A549 (cell line): Measurements from ENCODE around the gene SUGP2. TPM values are rescaled to one million over a fixed set of nuclear protein-coding genes. Genes with fewer than 3 reads are reported as not detected.
A peak's percentile ranks its signal among the peaks of the same experiment; 100 is the strongest.

Source experiments
- ATAC-seq, 2 experiments: fragments of 200-7000 bp in 1 of 2; fragments of >200 bp in 1 of 2; cut with Nextera tagmentation in 1 of 2; cut with Tn5 transposase in 1 of 2; 3 replicates each; pipeline versions ENCODE4 v1.8.0 to v1.9.1; 2018 to 2020; ENCODE audit warnings: mild to moderate bottlenecking in 1 of 2, moderate library complexity in 1 of 2
- CTCF ChIA-PET: fragments of 300-600 bp; sonication (Branson Sonifier 250); formaldehyde crosslinking; extraction: SDS; loops from one replicate; lab custom pipeline; 2021; ENCODE audit warnings: antibody characterized with exemption, inconsistent platforms; lab: Yijun Ruan, JAX
- POLR2A ChIA-PET: fragments of 350-600 bp; formaldehyde crosslinking; extraction: SDS; loops from one replicate; lab custom pipeline; 2021; ENCODE audit warnings: antibody characterized with exemption, inconsistent platforms; lab: Yijun Ruan, JAX
- DNase-seq, 2 experiments: peaks; one replicate each; pipeline versions ENCODE4 v3.0.0 to v3.0.0-alpha.2; 2011 to 2016; ENCODE audit warnings: low read depth in 1 of 2, low spot score in 1 of 2
- FAIRE-seq: peaks from 2 replicates; lab custom pipeline; 2011; peaks lifted over from hg19 to GRCh38; lab: Jason Lieb, UNC
- H3K27ac ChIP-seq, 2 experiments: fragments of >200 bp; sonication (Bioruptor Twin); formaldehyde crosslinking; 3 replicates each; pipeline ENCODE4 v1.5.1; 2016 to 2017
- H3K4me1 ChIP-seq: fragments of >200 bp; sonication (Bioruptor Twin); formaldehyde crosslinking; 3 replicates; pipeline ENCODE4 v1.6.1; 2016
- H3K4me2 ChIP-seq: fragments of >200 bp; sonication (Bioruptor Twin); formaldehyde crosslinking; 3 replicates; pipeline ENCODE4 v1.6.1; 2016
- H3K4me3 ChIP-seq: fragments of >200 bp; sonication (Bioruptor Twin); formaldehyde crosslinking; 3 replicates; pipeline ENCODE4 v1.5.1; 2016
- H3K9me3 ChIP-seq: fragments of >200 bp; sonication (Bioruptor Twin); formaldehyde crosslinking; 3 replicates; pipeline ENCODE4 v1.6.1; 2016
- ATOH8 ChIP-seq: fragments of 250-450 bp; sonication (Bioruptor Pico); IDR thresholded peaks from 2 replicates; pipeline ENCODE4 v1.5.0; 2020; ENCODE audit warnings: low read depth, mild to moderate bottlenecking, moderate library complexity
- CBX2 ChIP-seq: fragments of 200-600 bp; sonication (generic); IDR thresholded peaks from 2 replicates; pipeline ENCODE4 v1.6.1; 2016; ENCODE audit warnings: low read depth, mild to moderate bottlenecking, borderline replicate concordance
- CBX8 ChIP-seq: fragments of 200-600 bp; sonication (generic); IDR thresholded peaks from 2 replicates; pipeline ENCODE4 v1.6.1; 2016
- CHD4 ChIP-seq: fragments of 200-600 bp; sonication (generic); IDR thresholded peaks from 2 replicates; pipeline ENCODE4 v1.6.1; 2016; ENCODE audit warnings: antibody characterized with exemption, mild to moderate bottlenecking, borderline replicate concordance
- FOSL2 ChIP-seq, 2 experiments: fragments of 450-650 bp in 1 of 2; fragments of >200 bp in 1 of 2; sonication (Bioruptor Twin) in 1 of 2; formaldehyde crosslinking; IDR thresholded peaks; 2 replicates each; pipeline versions ENCODE4 v1.5.0 to v1.6.1; 2016 to 2020; ENCODE audit warnings: mild to moderate bottlenecking in 1 of 2, moderate library complexity in 1 of 2
- GATA3 ChIP-seq: IDR thresholded peaks from 2 replicates; pipeline ENCODE4 v1.6.1; 2012; ENCODE audit warnings: borderline replicate concordance
- JUNB ChIP-seq: fragments of >200 bp; sonication (Bioruptor Twin); formaldehyde crosslinking; IDR thresholded peaks from 2 replicates; pipeline ENCODE4 v1.6.1; 2016
- MAFK ChIP-seq: fragments of 450-650 bp; IDR thresholded peaks from 2 replicates; pipeline ENCODE4 v1.6.1; 2014; ENCODE audit not compliant: partially characterized antibody
- SMC3 ChIP-seq: fragments of >200 bp; sonication (Bioruptor Twin); formaldehyde crosslinking; IDR thresholded peaks from 3 replicates; pipeline ENCODE4 v1.6.1; 2018; ENCODE audit warnings: inconsistent platforms
- TFCP2L1 ChIP-seq: fragments of 250-450 bp; sonication (Bioruptor Pico); IDR thresholded peaks from 2 replicates; pipeline ENCODE4 v1.5.0; 2021; ENCODE audit warnings: mild to moderate bottlenecking
- WGBS: methylation state at CpG from one replicate; pipeline ENCODE4 v1.1.6; 2017; ENCODE audit errors: missing lambda C conversion rate; 5-methylcytosine and 5-hydroxymethylcytosine counted together
- polyA plus RNA-seq, 4 experiments: library from polyadenylated mRNA; depleted of rRNA in 3 of 4; stranded (reverse); fragments of >200 nt; fragmentation: RNase III in 1 of 4; extraction: RNeasy Plus Mini Kit Qiagen cat#74134 plus additional on column Dnase treatment in 1 of 4; gene quantifications; 2 replicates in 3 of 4; 3 replicates in 1 of 4; pipeline ENCODE4 v1.2.3, GENCODE V29; 2011 to 2017
- TF ChIP-seq, protein P1 (sequence below): fragments of >200 bp; sonication (Bioruptor Twin); formaldehyde crosslinking; IDR thresholded peaks from 3 replicates; pipeline ENCODE4 v1.6.1; 2016
- TF ChIP-seq, protein P2 (sequence below): fragments of 200-600 bp; sonication (generic); IDR thresholded peaks from 2 replicates; pipeline ENCODE4 v1.6.1; 2016; ENCODE audit warnings: antibody characterized with exemption, mild to moderate bottlenecking, moderate library complexity

The SUGP2 gene
- polyA plus RNA-seq, 2 of the 4 experiments (the other 2 are of a cell fraction) = 42.4 to 43.9 TPM

GRCh38 chr19:18969931-18970659 lies 63.2 kb downstream of the SUGP2 start (continued):
- TF ChIP-seq, protein P1, sequence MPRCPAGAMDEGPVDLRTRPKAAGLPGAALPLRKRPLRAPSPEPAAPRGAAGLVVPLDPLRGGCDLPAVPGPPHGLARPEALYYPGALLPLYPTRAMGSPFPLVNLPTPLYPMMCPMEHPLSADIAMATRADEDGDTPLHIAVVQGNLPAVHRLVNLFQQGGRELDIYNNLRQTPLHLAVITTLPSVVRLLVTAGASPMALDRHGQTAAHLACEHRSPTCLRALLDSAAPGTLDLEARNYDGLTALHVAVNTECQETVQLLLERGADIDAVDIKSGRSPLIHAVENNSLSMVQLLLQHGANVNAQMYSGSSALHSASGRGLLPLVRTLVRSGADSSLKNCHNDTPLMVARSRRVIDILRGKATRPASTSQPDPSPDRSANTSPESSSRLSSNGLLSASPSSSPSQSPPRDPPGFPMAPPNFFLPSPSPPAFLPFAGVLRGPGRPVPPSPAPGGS = no peak
- TF ChIP-seq CBX2 = no peak

GRCh38 chr19:18967358-18968146 lies 65.8 kb downstream of the SUGP2 start:
- 47% methylated on average over 11 of the region's 11 CpGs for WGBS

GRCh38 chr19:18966307-18966706 lies 67.0 kb downstream of the SUGP2 start:
- Histone ChIP-seq H3K4me1 (peaks cover 28% of the 10 kb centered on the region), H3K4me2 (no peak overlapping the region), H3K27ac (peak overlapping the region in 1 of 2 experiments; percentile 31; a peak in 2 of 6 replicates), H3K4me3 (no peak overlapping the region), H3K9me3 (no peaks in the 10 kb centered on the region)
- WGBS = 86% methylated on average over 4 of the region's 4 CpGs
- ChIA-PET CTCF (interaction anchor here (0.5 to 3.8 kb wide), 3 partner anchors 20 to 449 kb away, joined by 3 to 13 read pairs (median 3); no protein-coding TSS in a partner anchor), POLR2A (no interaction called here)
- ATAC-seq = no peak
- no peak for FAIRE-seq
- DNase-seq = no peak
- TF ChIP-seq JUNB (no peak), SMC3 (no peak), CHD4 (no peak), TFCP2L1 (no peak), ATOH8 (no peak), FOSL2 (IDR thresholded peaks at IDR 0.05) (no peak), FOSL2 (CRISPR knock-in tag; IDR thresholded peaks at IDR 0.05) (no peak), CBX8 (no peak)
- TF ChIP-seq, protein P2, sequence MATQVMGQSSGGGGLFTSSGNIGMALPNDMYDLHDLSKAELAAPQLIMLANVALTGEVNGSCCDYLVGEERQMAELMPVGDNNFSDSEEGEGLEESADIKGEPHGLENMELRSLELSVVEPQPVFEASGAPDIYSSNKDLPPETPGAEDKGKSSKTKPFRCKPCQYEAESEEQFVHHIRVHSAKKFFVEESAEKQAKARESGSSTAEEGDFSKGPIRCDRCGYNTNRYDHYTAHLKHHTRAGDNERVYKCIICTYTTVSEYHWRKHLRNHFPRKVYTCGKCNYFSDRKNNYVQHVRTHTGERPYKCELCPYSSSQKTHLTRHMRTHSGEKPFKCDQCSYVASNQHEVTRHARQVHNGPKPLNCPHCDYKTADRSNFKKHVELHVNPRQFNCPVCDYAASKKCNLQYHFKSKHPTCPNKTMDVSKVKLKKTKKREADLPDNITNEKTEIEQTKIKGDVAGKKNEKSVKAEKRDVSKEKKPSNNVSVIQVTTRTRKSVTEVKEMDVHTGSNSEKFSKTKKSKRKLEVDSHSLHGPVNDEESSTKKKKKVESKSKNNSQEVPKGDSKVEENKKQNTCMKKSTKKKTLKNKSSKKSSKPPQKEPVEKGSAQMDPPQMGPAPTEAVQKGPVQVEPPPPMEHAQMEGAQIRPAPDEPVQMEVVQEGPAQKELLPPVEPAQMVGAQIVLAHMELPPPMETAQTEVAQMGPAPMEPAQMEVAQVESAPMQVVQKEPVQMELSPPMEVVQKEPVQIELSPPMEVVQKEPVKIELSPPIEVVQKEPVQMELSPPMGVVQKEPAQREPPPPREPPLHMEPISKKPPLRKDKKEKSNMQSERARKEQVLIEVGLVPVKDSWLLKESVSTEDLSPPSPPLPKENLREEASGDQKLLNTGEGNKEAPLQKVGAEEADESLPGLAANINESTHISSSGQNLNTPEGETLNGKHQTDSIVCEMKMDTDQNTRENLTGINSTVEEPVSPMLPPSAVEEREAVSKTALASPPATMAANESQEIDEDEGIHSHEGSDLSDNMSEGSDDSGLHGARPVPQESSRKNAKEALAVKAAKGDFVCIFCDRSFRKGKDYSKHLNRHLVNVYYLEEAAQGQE = no peak

More at GRCh38 chr19:18967358-18968146, 65.8 kb downstream of the SUGP2 start:
- CTCF ChIA-PET = interaction anchor here (1.0 to 3.8 kb wide), 2 partner anchors 12 to 19 kb away, joined by 3 to 13 read pairs; no protein-coding TSS in a partner anchor
- ATAC-seq = peak in 1 of 2 experiments; percentile 52; a peak in 2 of 6 replicates
- no peaks in the 10 kb centered on the region for H3K9me3 ChIP-seq
- H3K4me3 ChIP-seq = no peak overlapping the region
- peak; percentile 91 for TF ChIP-seq MAFK
- TF ChIP-seq GATA3 = no peak
- POLR2A ChIA-PET = no interaction called here
- H3K27ac ChIP-seq = peak overlapping the region; percentile 42 to 87; a peak in 5 of 6 replicates
- H3K4me2 ChIP-seq = peak overlapping the region; percentile 45
- peaks cover 28% of the 10 kb centered on the region for H3K4me1 ChIP-seq
- FAIRE-seq = no peak
- DNase-seq = peak in 1 of 2 experiments; percentile 16
